GM19468 (cell line): Measurements from ENCODE around the gene FAM168A.
"Not testable (repeated sequence)": the region's sequence is repeated elsewhere in the genome, so short reads cannot be mapped to it uniquely, and the experiment has no call there.

ENCODE experiments used
- ATAC-seq: cut with Tn5 transposase; IDR thresholded peaks from one replicate; pipeline ENCODE4 v1.9.1; 2021; ENCODE audit warnings: mild to moderate bottlenecking, moderate library complexity, moderate number of reproducible peaks; ENCODE audit not compliant: unreplicated experiment; ENCODE audit errors: extremely low read depth

The FAM168A gene

GRCh38 chr11:73445980-73446379 is 151.9 kb downstream of the FAM168A start:
- ATAC-seq = no peak

- ATAC-seq = no peak
Observed at GRCh38 chr11:73439002-73439843, 158.7 kb downstream of the FAM168A start.

- ATAC-seq = not testable (repeated sequence)
Observed at GRCh38 chr11:73436859-73437258, 161.1 kb downstream of the FAM168A start.

- no peak for ATAC-seq
Observed at GRCh38 chr11:73431396-73431795, 166.5 kb downstream of the FAM168A start.

GRCh38 chr11:73430326-73430725 is 167.6 kb downstream of the FAM168A start:
- no peak for ATAC-seq

- ATAC-seq = no peak
Observed at GRCh38 chr11:73429121-73429750, 168.7 kb downstream of the FAM168A start.

GRCh38 chr11:73428699-73429098 is 169.2 kb downstream of the FAM168A start:
- ATAC-seq = no peak

GRCh38 chr11:73428227-73428626 is 169.7 kb downstream of the FAM168A start:
- no peak for ATAC-seq

- ATAC-seq = no peak
Observed at GRCh38 chr11:73426219-73426850, 171.6 kb downstream of the FAM168A start.

GRCh38 chr11:73425108-73425507 is 172.8 kb downstream of the FAM168A start:
- no peak for ATAC-seq

- no peak for ATAC-seq
Observed at GRCh38 chr11:73423506-73423905, 174.4 kb downstream of the FAM168A start.

GRCh38 chr11:73422886-73423285 is 175.0 kb downstream of the FAM168A start:
- ATAC-seq = no peak

GRCh38 chr11:73420136-73420535 is 177.8 kb downstream of the FAM168A start:
- ATAC-seq = no peak

- ATAC-seq = no peak
Observed at GRCh38 chr11:73416786-73417185, 181.1 kb downstream of the FAM168A start.

GRCh38 chr11:73415854-73416615 is 181.9 kb downstream of the FAM168A start:
- ATAC-seq = no peak

GRCh38 chr11:73414977-73415651 is 182.8 kb downstream of the FAM168A start:
- ATAC-seq = no peak

GRCh38 chr11:73413256-73413655 is 184.7 kb downstream of the FAM168A start:
- ATAC-seq = no peak

- no peak for ATAC-seq
Observed at GRCh38 chr11:73412308-73412707, 185.6 kb downstream of the FAM168A start.

GRCh38 chr11:73411031-73411430 is 186.9 kb downstream of the FAM168A start:
- ATAC-seq = no peak

GRCh38 chr11:73410627-73411026 is 187.3 kb downstream of the FAM168A start:
- no peak for ATAC-seq
